WERI-Rb-1 (cell line): ENCODE measurements around the gene MMP24OS.

Experiments used
- DNase-seq: peaks from one replicate; pipeline ENCODE4 v3.0.0-alpha.2; 2020
- H3K27ac ChIP-seq: fragments of 250-450 bp; sonication (Bioruptor Pico); 2 replicates; pipeline ENCODE4 v1.5.1; 2020; ENCODE audit warnings: mild to moderate bottlenecking, moderate library complexity
- H3K27me3 ChIP-seq: fragments of 250-450 bp; sonication (Bioruptor Pico); 2 replicates; pipeline ENCODE4 v1.5.1; 2021; ENCODE audit warnings: mild to moderate bottlenecking, low read depth, moderate library complexity; ENCODE audit not compliant: insufficient read depth, severe bottlenecking
- H3K36me3 ChIP-seq: fragments of 250-450 bp; sonication (Bioruptor Pico); 2 replicates; pipeline ENCODE4 v1.5.1; 2020; ENCODE audit warnings: mild to moderate bottlenecking, moderate library complexity
- H3K4me3 ChIP-seq: 2 replicates; pipeline ENCODE4 v1.5.1; 2011; ENCODE audit warnings: low read depth, mild to moderate bottlenecking, control low read depth, low read length
- H3K9me3 ChIP-seq: fragments of 250-450 bp; sonication (Bioruptor Pico); 2 replicates; pipeline ENCODE4 v1.5.1; 2021; ENCODE audit warnings: mild to moderate bottlenecking, moderate library complexity; ENCODE audit not compliant: severe bottlenecking
- CTCF ChIP-seq: IDR thresholded peaks from 2 replicates; pipeline ENCODE4 v1.5.1; 2011; ENCODE audit warnings: low read depth, mild to moderate bottlenecking, control low read depth, inconsistent platforms, low read length

MMP24OS gene

DNA sequence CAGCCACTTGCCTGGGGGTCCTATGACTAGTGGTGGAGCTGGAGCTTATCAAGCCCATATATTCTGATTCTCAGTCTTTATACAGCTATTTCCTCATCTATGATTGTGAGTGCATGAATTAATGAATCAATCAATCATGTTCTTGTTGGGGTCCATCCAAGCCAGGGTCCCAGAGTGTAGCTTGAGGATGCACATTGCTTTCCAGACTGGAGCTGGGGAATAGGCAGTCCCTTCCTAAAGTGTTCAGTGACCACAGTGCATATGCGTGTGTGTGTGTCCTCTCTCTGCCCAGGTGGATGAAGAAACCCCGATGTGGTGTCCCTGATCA is 26.3 kb downstream of the MMP24OS start:
- DNase-seq, result no peak

DNA sequence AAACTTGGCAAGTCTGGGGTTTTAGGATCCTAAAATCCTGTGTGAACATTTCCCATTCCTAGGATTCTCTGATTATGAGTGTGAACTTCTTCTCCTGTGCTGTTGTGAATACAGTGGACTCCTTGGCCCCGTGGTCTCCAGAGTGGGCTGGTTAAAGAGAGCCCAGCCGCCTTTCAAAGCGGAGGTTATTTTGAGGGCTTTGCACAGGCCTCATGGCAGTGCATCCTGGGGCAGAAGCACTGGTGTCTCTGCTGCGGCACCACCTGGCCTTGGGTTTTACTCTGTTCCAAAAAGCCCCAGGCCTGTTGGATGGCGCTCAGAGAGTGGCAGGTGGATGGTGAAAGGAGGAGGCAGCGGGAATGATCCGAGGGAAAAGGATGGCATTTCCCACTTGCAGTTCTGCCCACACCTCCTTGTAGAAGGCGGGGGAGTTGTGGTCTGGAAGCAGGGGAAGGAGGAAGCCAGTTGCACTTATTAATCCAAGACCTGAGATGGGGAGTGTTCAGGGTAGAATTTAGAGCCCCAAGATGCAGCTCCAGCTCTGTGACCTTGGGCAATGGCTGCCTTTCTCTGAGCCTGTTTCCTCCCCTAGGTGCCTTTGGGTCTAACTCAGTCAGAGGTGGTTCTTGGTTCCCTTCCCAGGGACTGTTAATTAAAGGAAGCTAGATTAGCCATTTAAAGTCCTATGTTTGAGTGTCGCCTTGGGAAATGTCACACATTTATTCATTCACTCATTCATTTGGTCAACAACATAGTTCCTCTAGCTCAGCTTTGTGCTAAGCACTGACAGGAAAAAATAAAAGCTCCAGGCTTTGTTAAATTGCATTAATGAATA is 29.1 kb downstream of the MMP24OS start:
- Histone ChIP-seq H3K4me3 (no peak overlapping the region), H3K9me3 (no peaks in the 10 kb centered on the region), H3K27ac (no peak overlapping the region), H3K36me3 (peaks cover 36% of the 10 kb centered on the region), H3K27me3 (no peaks in the 10 kb centered on the region)
- TF ChIP-seq CTCF, result no peak
- DNase-seq, result no peak

More for the DNA sequence above, 26.3 kb downstream of the MMP24OS start:
- peaks cover 61% of the 10 kb centered on the region for H3K36me3 ChIP-seq
- H3K4me3 ChIP-seq, result no peak overlapping the region
- H3K9me3 ChIP-seq, result no peaks in the 10 kb centered on the region
- H3K27ac ChIP-seq, result no peak overlapping the region
- no peak for TF ChIP-seq CTCF
- no peaks in the 10 kb centered on the region for H3K27me3 ChIP-seq

- no peak for DNase-seq
- Histone ChIP-seq H3K27ac (no peak overlapping the region), H3K4me3 (no peak overlapping the region), H3K9me3 (no peaks in the 10 kb centered on the region), H3K27me3 (no peaks in the 10 kb centered on the region), H3K36me3 (peaks cover 27% of the 10 kb centered on the region)
- no peak for TF ChIP-seq CTCF
These were observed 31.2 kb downstream of the MMP24OS start for GRCh38 chr20:35246723-35247122.

DNA sequence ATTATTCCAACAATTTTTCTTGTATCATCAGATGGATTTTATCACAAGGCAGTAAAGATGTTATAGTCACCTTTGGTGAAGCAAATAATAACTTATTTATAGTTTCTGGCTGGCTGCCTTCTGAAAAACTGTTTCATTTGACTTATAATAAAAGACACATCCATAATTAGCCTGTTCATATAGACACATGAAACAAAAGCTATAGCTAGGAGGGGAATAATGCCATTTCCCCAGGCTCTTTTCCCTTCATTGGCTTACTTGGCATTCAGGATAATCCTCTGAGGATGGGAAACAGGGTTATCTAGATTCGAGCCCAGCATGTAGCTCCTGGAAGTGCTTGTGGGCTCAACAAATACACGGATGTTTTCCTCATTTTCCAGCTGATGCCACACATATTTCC is 33.9 kb downstream of the MMP24OS start:
- Histone ChIP-seq H3K4me3 (no peak overlapping the region), H3K27ac (no peak overlapping the region), H3K27me3 (no peaks in the 10 kb centered on the region), H3K9me3 (no peaks in the 10 kb centered on the region), H3K36me3 (peaks cover 14% of the 10 kb centered on the region)
- no peak for TF ChIP-seq CTCF
- DNase-seq, result no peak

DNA sequence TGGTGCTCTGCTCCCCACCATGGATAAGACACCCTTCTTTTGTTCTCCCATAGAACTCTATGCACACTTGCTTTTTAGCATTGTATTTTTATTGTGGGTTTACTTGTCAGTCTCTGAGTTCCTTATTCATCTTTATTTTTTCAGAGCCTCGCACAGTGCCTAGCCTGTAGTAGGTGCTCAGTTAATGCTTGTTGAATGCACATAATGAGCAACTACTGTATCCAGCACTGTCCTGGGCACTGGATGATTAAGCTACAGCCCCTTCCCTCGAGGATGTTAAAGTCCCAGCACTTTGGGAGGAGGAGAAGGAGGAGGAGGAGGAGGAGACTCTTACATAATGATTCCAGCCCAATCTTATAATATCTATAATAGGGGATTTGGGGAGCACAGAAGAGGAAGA is 34.6 kb downstream of the MMP24OS start:
- H3K27me3 ChIP-seq, result no peaks in the 10 kb centered on the region
- H3K36me3 ChIP-seq, result peaks cover 13% of the 10 kb centered on the region
- no peak for TF ChIP-seq CTCF
- DNase-seq, result no peak
- H3K9me3 ChIP-seq, result no peaks in the 10 kb centered on the region
- no peak overlapping the region for H3K4me3 ChIP-seq
- no peak overlapping the region for H3K27ac ChIP-seq

DNA sequence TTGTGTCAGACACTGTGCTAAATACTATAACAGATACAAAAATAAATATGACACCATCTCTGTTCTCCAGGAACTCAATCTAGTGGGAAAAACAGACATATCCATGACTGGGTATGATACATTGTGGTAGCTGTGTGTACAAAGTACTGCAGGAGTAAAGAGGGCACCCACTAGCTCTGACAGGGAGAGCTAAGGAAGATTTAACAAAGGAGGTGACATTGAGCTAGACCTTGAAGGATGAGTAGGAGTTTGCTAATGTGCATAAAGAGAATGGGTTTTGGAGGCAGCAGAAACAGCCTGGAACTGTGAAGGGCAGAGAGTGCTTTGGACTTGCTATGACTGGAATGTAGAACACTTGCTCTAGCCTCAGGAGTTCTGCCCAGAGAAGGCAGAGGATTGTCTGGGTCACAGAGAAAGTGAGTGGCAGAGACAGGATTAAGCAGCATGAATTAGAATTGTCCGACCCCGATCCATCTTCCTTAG is 37.1 kb downstream of the MMP24OS start:
- Histone ChIP-seq H3K4me3 (no peak overlapping the region), H3K27ac (no peak overlapping the region), H3K9me3 (peaks cover 8% of the 10 kb centered on the region), H3K27me3 (no peaks in the 10 kb centered on the region), H3K36me3 (no peaks in the 10 kb centered on the region)
- DNase-seq, result no peak
- no peak for TF ChIP-seq CTCF
